HUDEP-2 (cell line): ENCODE data around the gene NEDD4L.

ENCODE experiments used
- DNase-seq, 76 experiments: peaks; one replicate each; lab custom pipeline; 2025; ENCODE audit not compliant: unreplicated experiment in 76 of 76; lab: John Stamatoyannopoulos, UW

Gene NEDD4L

DNA sequence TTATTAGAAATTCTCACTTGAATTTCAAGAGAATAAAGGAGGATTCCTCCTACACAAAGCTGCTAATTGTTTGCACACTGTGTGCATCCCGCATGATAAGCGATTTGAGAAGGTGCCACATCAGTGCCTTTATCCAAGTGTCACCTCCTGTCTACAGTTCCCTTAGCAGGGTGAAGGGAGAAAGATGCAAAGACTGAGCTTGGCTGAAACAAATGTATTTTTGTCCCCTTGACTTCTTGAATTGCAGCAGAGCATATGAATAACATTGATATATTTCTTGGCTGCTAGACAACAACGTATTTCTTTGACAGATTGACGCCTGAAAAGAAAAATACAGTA lies 255.1 kb downstream of the NEDD4L start:
- no peak for DNase-seq

DNA sequence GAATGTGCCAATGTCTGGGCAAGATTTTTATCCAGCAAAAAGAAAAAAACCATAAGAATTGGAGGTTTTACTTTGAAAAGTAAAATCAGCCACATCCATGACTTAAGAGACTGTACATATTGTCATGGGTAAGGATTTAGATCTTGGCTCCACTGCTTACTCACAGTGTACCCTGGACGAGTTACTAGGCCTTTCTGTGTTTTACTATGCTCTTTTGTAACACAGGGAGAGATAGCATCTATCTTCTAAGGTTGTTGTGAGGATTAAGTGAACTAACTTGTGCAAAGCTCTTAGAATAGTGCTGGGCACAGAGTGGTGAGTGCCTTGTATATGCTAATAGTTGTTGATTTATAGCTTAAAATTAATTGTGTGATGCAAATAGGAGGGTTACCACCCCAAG lies 255.9 kb downstream of the NEDD4L start:
- no peak for DNase-seq

DNA sequence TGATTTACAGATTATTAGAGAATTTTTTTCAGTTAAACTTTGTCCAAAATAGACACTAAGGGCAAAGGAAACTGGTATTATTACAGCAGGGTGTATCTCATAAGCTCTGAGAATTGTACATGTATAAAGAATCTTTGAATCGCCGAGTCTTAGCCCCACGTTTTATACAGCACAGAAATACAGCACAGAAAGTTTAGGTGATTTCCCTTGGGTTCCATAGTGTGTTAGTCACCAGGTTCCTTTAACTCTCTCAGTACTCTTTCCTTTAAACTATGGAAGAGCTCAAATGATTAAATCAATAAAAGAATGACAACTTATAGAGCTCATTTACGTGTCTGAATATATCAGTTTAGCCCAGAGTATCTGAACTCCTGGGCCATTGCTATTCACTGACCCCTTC lies 256.8 kb downstream of the NEDD4L start:
- no peak for DNase-seq

DNA sequence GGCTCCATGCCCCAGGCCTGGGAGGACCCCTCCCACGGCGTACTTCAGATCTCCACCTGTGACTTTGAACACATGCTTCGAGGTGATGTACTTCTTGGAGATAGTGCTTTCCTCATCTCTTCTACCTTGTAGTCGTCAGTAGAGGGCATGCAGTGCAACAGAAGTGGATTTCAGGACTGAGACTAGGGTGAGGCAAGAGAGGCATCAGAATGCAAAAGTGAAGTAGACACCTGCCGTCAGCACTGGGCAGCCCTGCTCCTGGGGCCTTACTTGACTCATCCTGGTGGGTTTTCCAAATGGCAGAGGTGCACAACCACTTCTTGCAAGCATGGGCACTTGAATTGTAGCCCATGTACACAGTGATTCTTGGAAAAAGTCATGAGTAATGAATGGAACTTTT lies 258.8 kb downstream of the NEDD4L start:
- DNase-seq = no peak

DNA sequence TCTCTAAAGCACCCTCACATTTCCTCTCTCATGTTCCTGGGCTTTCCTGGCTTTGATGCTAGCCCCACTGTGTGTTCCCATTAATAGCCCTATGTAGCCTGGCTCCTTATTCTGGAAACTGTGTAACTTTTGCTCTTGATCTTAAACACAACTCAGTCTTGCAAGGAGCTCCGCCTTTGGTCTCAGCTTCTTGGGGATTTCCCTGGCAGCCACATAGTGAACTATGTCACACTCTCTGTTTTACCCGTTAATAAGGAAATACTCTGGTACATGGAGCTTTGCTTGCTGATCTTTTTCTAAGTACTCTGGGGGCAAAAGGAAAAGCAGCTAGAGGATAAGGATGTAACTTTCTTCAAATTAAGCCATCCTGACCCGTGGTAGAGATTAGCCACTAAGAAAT lies 259.3 kb downstream of the NEDD4L start:
- DNase-seq = no peak

DNA sequence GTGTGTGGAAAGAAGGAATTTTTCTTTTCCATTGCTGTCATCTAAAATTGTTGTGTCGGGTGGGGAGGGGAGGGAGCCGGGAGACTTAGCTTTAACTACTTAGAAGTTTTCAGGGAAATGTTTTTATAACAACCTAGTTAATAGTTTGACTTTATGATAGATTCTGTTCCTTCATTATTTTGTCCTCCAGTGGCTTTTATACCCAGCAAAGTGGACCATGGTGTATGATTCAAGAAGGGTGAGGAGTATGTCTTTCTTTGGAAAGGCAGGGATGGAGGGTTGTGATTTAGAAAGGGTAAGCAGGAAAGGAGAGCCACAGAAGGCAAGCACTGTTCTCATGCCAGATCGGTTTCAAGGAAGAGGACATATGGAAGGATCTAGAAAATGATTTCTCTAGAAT lies 261.8 kb downstream of the NEDD4L start:
- DNase-seq = no peak

DNA sequence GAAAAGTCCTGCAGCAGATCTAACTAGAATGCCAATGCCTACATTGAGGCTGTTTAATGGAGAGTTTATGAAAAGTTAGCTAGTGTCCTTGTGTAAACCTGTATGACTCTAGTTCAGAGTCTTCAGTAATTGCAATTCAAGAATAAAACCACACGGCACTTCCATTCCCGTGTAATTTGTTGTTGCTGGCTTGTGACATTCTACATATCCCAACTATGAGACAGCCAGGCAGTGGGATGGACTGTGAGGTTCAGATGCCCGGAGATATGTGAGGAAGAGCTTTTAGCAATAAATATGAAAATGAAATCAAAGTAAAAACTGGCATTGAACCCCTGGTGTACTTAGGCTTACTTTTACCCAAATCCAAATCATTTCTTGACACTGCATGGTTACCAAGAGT lies 263.4 kb downstream of the NEDD4L start:
- no peak for DNase-seq

DNA sequence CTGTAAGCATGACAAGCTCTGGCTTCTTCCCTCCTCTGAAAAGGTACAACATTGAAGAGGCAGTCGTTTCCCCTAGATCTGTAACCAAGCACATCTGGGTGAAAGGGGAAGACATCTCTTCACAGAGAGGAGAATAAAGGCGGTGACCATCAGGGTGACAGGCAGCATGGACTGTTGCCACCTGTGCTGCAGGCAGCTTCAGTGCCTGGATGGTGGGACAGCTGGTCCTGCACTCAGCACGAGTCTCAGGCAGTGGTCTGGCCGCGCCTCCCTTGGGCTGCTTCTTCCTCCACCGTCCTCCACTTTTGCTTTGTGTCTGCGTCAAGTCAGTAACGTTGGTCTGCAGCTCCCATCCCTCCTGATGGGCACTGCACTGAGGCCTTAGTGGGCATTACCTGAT lies 264.4 kb downstream of the NEDD4L start:
- no peak for DNase-seq

DNA sequence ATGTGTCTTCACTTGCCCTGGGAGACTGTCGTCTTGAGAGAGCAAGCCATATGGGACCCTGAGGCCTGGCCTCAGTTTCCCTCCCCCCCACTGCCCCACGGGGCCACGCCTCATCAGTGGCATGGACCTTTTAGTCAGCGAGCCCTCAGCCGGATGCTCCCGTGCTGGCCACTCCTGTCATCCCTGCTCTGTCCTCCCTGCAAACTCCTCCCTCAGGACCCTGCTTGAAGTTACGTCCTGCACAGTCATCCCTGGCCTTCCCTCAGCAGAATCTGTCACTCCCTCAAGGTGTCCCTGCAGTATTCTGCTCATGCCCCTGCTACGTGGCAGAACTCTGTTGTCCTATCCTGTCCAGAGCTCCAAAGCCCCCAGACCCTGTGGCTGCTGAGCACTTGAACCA lies 265.1 kb downstream of the NEDD4L start:
- DNase-seq = no peak

DNA sequence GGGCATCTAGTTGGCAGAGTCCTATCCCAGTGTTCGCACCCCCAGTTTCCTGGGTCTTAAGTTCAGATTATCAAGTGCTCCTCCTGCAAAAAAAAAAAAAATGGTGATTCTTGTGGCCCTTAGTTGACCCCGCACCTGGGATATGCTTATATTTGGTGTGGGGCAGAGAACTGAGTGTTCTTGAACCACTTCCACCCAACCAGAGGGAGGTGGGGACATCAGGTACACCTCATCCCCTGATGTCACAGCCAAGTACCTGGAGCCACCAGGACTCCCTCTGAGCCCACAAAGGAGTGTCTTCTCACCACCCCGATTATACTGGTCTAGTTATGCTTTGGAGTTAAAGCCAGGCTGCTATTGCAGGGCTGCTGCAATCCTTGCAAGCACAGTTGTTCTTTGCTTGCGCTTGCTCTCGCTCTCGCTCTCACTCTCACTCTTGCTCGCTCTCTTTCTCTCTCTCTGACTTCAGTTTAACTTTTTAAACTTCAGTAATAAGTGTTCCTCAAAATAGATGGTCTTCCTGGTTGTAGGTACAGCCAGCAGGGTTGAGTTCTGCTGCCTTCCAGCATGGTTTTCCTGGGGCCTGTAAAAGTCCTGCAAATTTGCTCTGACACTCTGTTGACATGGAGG lies 265.7 kb downstream of the NEDD4L start:
- DNase-seq = no peak

DNA sequence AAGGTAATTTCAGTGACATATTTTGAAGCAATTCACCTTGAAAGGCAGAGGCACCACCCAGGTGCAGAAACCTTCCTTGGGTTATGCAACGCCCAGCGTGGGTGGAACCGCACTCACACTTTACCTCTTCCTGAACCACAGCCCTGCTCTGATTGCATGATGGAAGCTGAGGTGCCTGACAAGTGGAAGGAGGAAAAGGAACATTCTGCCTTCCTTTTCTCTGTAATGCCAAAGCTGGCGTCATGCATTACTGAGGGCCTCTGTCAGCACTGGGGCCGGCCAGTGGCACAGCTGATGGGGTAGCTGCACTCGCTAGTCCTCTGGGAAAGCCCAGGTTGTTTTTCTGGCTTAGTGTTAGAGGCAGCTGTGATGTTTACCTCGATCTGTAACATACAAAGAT lies 266.5 kb downstream of the NEDD4L start:
- DNase-seq = no peak

DNA sequence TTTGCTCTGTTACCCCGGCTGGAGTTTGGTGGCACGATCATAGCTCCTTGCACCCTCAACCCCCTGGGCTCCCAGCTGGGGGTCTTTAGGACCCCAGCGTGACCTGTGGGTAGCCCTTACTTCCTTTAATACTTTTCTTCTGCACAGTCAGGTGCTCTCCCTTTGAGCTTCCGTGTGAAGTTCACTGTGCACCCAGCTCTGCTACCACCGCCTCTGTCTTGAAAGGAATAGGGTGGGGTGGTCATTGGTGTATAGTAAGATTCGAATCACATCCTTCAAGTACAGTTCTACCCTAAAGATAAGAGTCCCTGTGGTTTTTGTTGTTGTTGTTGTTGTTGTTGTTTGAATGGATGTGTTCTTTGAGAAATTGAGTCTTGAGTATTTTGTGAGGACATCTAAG lies 267.4 kb downstream of the NEDD4L start:
- no peak for DNase-seq

DNA sequence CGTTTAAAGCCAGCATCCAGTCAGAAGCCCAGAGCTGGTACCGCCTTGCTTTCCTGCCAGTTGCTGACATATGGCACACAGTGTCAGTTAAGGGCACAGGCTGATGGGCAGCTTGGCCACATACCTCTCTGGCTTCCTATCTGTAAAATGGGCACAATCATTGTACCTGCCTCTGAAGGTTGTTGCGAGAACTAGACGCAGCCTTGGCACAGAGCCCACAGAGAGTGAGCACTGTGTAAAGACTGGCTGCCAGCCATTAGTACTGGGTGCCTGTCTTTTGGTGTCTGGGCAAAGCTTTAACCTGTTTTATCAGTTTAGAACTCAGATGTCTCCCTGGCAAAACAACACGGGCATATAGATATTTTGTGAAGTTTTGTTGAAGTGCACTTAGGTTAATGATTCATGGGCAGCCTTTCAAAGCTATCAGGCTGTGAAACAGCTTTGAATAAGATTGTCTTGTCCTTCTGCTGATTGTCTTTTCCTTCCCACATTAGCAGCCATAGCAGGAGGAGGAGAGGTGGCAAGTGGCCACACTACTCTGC lies 269.5 kb downstream of the NEDD4L start:
- DNase-seq = peak in 57 of 76 experiments; percentile 2 to 74 (median 31)

DNA sequence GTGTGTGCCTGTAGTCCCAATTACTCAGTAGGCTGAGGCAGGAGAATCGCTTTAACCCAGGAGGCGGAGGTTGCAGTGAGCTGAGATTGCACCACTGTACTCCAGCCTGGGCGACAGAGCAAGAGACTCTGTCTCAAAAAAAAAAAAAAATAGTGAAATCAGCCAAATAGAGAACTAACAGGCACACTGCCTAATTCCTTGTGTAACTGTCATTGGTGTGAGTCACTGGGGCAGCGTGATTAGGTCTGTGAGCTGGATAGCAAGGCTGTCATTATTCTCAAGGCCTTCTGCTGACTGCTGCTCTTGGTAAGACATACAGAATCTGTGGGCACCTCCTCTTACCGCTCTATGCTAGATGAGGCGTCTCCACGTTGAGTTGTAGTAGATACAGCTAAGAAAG lies 270.3 kb downstream of the NEDD4L start:
- DNase-seq = peak in 24 of 76 experiments; percentile 2 to 55 (median 28)

DNA sequence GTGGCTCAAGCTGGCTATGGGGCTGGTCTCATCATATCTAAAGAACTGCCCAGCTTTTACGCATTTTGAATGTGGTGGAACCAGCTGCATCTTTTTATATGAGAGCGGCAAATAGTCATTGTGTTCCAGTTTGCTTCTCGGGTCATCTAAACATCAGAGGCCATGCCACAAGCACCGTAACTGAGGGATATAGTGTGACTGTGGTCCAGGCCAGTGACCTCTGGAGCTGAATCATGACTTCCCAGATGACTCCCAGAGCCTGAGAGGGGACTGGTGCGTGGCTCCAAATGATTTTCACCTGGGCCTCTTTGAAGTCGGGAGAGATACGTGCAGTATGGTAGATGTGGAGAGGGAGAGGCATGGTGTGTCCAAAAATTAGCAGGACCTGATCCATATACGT lies 271.0 kb downstream of the NEDD4L start:
- no peak for DNase-seq

DNA sequence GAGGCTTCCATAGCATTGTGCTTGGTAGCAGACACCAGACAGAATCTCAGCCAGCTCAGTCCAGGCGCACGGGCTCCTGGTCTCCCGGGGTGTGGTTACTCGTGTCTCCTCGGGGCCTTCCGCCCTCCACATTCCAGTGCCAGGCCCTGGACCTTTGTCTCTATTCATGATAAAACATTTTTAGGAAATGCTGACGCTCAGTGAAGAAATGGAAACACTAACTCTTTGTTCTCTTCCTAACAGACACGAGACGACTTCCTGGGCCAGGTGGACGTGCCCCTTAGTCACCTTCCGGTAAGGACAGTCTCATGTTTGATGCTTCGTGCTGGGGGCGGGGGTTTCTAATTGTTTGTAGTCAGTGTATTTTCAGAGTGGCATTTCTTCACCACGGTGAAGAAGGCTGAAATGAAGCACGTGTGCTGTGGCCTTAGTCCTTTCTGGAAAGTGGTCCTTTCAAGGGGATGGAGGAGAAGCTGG lies 271.8 kb downstream of the NEDD4L start:
- DNase-seq = no peak

DNA sequence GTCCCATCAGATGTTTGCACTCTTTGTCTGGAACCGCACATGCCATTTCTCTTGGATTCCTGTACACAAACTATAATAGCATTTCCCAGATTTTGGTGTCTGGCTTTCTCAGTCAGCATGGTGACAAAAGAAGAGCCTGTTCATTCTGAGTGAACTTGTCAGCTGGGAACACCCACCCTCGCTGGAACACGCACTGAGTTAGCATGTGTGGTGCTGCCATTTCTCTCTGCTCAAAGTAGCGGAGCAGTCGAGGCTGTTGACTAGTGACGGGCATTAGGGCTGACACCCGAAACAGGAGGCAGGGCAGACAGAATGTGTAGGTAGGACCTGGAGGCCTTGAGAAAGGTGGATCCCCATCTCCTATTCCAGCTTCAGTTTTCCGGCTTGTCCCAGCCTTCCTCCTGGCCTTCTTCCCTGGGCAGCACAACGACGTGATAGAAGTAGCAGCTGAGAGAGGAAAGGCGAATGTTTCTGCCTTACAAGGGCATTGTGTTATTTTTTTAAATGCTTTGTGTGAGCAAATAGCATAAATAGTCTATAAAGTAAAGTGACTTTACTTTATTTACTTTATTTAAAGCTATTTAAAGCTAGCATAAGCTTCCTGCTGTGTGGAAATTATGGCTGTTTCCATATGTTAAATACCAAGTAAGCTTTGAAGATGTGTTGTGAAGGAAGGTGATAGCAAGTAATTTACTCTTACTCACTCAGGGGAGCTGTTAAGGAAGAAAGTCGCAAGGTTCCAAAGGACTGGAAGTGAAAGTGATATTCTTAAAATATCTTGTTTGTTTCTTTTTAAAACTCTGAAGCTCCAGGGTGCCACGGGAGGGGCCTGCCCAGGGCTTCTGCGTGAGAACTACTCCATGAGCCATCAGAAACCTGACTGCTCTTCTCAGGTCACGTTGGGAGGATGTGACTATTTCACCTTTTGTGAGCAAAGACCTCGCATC lies 272.6 kb downstream of the NEDD4L start:
- no peak for DNase-seq

DNA sequence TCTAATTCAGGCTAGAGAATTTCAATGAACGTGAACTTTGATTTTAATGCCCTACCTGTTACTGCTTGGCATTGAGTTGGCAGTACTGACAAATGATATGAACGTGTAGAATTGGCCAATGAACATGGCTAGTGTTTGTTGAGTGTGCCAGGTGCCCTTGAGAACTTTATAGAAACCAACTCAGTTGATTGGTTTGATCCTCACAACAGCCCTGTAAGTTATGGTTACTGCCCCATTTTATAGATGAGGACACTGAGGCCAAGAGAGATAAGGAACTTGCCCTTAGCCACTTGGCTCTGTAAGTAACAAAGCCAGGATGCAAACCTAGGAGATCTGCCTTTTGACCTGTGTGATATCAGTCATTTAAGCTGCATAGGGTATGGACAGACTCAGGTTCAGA lies 275.7 kb downstream of the NEDD4L start:
- DNase-seq = no peak

DNA sequence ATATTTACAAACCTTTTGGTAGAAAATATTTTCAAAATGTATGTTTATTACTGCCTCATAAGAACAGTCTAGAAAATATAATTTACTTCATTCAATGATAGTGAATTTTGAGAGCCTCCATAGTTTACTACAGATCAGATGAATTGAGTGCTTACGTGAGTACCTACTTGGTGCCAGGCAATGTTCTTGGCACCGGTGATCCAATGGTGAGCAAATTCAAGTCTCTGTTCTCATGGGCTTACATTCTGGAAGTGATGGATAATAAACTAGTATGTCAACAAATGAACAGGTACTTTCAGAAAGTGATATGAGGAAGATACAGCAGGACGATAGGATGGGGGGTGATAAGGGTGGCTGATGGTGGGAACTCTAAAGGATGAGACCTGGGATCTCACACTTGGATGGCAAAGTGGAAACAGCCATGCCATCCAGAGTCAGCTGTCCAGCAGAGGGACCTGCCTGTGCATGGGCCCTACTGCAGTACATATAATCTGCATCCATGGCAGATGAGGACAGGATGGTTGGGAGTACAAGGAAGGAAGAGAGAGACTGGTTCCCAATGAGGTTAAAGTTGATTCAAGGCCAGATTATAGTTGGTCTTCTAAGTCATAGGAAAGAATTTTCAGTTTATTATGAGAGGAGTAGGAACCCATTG lies 277.0 kb downstream of the NEDD4L start:
- no peak for DNase-seq

DNA sequence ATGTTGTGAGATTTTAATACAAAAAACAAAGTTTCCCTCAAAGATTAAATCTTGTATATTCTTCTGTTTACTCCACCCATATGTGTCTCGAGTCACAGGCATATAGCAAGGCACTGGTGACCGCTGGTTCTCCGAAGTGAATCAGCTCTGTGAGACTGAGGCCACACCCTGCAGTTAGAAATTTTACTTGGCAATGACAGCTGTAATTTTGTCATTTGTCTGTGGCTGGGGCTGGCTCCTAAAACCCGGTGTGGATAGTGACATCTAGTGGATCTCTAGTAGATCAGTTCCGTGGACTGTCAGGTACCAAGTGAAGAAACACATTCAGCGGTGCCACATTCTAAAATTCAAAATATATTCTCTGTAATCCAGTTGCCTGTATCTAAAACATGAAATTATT lies 278.0 kb downstream of the NEDD4L start:
- peak in 73 of 76 experiments; percentile 9 to 95 (median 76) for DNase-seq

DNA sequence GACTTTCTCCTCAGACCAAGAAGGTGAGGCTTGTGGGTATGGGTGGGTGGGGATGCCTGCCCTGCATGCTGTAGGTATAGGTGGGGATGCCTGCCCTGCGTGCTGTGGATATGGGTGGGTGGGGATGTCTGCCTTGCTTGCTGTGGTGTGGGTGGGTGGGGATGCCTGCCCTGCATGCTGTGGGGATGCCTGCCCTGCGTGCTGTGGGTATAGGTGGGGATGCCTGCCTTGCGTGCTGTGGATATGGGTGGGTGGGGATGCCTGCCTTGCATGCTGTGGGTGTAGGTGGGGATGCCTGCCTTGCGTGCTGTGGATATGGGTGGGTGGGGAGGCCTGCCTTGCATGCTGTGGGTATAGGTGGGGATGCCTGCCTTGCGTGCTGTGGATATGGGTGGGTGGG lies 278.4 kb downstream of the NEDD4L start:
- no peak for DNase-seq
